GM18508 (cell line): ENCODE measurements around the gene HRH1.

ENCODE experiments used
- ATAC-seq: cut with Tn5 transposase; IDR thresholded peaks from one replicate; pipeline ENCODE4 v1.9.1; 2021; ENCODE audit warnings: moderate number of reproducible peaks; ENCODE audit not compliant: insufficient read depth, unreplicated experiment

The HRH1 gene

GRCh38 chr3:11271986-11272904 lies 118.0 kb downstream of the HRH1 start, which contains the start of gene ATG7:
Gene ATG7, plus strand, starts transcription at chr3:11272397. Its CDS starts 26,299 bp downstream, at chr3:11298696.
- ATAC-seq, result peak; percentile 90

- no peak for ATAC-seq
Measured at GRCh38 chr3:11272906-11273574, 118.7 kb downstream of the HRH1 start.

GRCh38 chr3:11273891-11274291 lies 119.6 kb downstream of the HRH1 start:
- ATAC-seq, result no peak

- no peak for ATAC-seq
Measured at GRCh38 chr3:11274566-11275142, 120.4 kb downstream of the HRH1 start.

GRCh38 chr3:11275926-11276325 lies 121.6 kb downstream of the HRH1 start:
- no peak for ATAC-seq

GRCh38 chr3:11276901-11277300 lies 122.6 kb downstream of the HRH1 start:
- no peak for ATAC-seq

- ATAC-seq, result no peak
Measured at GRCh38 chr3:11282250-11283138, 128.2 kb downstream of the HRH1 start.

GRCh38 chr3:11283139-11283475 lies 128.8 kb downstream of the HRH1 start:
- ATAC-seq, result no peak

- ATAC-seq, result no peak
Measured at GRCh38 chr3:11284011-11284410, 129.7 kb downstream of the HRH1 start.

- ATAC-seq, result no peak
Measured at GRCh38 chr3:11285471-11285870, 131.2 kb downstream of the HRH1 start.

- no peak for ATAC-seq
Measured at GRCh38 chr3:11287404-11287803, 133.1 kb downstream of the HRH1 start.

- ATAC-seq, result no peak
Measured at GRCh38 chr3:11288021-11288491, 133.8 kb downstream of the HRH1 start.

- ATAC-seq, result peak; percentile 57
Measured at GRCh38 chr3:11288786-11289637, 134.7 kb downstream of the HRH1 start.

- no peak for ATAC-seq
Measured at GRCh38 chr3:11289864-11290263, 135.6 kb downstream of the HRH1 start.

- no peak for ATAC-seq
Measured at GRCh38 chr3:11290743-11291680, 136.7 kb downstream of the HRH1 start.

- no peak for ATAC-seq
Measured at GRCh38 chr3:11291808-11292207, 137.5 kb downstream of the HRH1 start.

GRCh38 chr3:11297126-11297525 lies 142.8 kb downstream of the HRH1 start:
- ATAC-seq, result no peak

GRCh38 chr3:11300970-11301369 lies 146.7 kb downstream of the HRH1 start:
- peak; percentile 60 for ATAC-seq
